SK-N-DZ (cell line): ENCODE results near the gene C3orf80. TPM values are rescaled to one million over a fixed set of nuclear protein-coding genes. Genes with fewer than 3 reads are reported as not detected.
"Not testable (repeated sequence)": the region's sequence is repeated elsewhere in the genome, so short reads cannot be mapped to it uniquely, and the experiment has no call there.

Experiments used
- DNase-seq: peaks from one replicate; pipeline ENCODE4 v3.0.0-alpha.2; 2015; ENCODE audit warnings: low spot score
- polyA plus RNA-seq, 2 experiments: library from polyadenylated mRNA; depleted of rRNA; stranded (reverse); fragments of >200 nt; gene quantifications; 2 replicates each; pipeline ENCODE4 v1.2.3, GENCODE V29; 2014

The C3orf80 gene
- polyA plus RNA-seq (2014; cell fraction: cytosol; rRNA removed): 3.3 and 5.9 TPM in 2 replicates
- 2.4 and 4.2 TPM in 2 replicates for polyA plus RNA-seq (2014; cell fraction: nucleus; rRNA removed)

DNA sequence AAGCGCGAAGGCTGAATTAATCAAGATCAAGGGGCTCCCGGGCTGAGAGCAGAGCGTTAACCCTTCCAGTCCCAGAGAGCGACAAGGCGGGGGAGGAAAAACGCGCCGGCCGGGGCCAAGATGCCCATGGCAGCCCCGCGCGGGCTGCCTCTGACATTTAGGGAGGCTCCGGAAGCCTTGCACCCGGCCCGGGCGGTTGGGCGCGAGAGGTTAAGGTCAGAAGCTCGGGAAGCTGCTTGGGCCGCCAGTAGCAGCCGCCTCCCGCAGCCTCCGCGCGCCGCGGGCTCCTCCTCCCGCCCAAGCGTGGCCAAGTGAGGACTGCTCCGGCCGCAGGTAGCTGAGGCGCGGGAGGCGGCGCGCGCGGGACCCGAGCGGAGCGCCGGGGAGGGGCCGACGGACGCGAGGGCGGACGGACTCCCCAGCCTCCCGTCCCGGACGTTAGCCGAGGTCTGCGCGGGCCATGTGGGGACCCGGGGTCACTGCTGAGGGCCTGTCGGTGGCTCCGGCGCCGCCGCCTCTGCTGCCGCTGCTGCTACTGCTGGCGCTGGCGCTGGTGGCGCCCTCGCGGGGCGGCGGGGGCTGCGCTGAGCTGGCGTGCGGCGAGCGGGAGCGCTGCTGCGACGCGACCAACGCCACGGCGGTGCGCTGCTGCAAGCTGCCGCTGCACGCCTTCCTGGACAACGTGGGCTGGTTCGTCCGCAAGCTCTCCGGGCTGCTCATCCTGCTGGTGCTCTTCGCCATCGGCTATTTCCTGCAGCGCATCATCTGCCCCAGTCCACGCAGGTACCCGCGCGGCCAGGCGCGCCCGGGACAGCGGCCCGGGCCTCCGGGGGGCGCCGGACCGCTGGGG, at the start of gene C3orf80:
C3orf80 (plus strand) TSS at position 247 of the 850 bp plus-strand sequence; CDS start at position 461, 214 bp downstream.
- peak; percentile 82 for DNase-seq

DNA sequence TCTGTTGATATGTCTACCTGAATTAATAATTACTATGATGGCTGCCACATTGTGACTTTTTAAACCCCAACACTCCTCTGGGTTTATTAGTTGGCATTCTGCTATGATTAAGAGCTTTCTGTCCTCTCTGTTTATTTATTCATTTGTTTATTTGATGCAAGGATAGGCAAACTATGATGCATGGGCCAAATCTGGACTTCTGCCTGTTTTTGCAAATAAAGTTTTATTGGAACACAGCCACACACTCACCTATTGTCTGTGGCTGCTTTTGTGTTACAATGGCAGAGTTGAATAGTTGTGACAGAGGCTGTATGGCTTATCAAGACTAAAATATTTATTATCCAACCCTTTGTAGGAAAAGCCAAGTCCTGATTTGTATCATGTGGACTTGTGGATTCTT, 48.3 kb upstream of the C3orf80 start:
- no peak for DNase-seq

DNA sequence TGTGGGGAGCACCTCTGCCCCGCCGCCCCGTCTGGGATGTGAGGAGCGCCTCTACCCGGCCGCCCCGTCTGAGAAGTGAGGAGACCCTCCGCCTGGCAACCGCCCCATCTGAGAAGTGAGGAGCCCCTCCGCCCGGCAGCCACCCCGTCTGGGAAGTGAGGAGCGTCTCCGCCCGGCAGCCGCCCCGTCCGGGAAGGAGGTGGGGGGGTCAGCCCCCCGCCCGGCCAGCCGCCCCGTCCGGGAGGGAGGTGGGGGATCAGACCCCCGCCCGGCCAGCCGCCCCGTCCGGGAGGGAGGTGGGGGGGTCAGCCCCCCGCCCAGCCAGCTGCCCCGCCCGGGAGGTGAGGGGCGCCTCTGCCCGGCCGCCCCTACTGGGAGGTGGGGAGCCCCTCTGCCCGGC, 46.6 kb upstream of the C3orf80 start:
- not testable (repeated sequence) for DNase-seq

DNA sequence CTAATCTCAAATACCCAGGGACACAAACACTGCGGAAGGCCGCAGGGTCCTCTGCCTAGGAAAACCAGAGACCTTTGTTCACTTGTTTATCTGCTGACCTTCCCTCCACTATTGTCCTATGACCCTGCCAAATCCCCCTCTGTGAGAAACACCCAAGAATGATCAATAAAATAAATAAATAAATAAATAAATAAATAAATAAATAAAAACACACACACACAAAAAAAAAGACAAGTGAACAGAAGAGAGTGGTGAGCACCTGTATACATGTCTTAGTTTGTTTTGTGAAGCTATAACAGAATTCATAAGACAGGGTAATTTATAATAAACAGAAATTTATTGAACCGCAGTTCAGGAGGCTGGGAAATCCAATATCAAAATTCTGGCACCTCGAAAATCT, 45.8 kb upstream of the C3orf80 start:
- not testable (repeated sequence) for DNase-seq

DNA sequence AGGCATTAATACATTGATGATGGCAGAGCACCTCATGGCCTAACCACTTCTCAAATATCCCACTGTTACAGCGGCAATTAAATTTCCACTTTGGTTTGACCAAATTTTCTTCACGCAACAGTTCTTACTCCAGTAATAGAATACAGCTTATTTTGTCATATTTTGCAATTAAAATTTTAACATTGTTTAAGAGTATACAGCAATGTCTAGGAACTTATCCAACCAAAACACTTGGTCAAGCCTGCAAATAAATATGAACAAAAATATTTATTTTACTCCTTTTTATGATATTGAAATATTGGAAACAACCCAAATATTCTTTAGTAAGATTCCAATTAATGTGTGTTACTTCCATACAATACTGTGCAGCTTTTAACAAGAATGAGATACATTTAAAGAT, 45.3 kb upstream of the C3orf80 start:
- no peak for DNase-seq

DNA sequence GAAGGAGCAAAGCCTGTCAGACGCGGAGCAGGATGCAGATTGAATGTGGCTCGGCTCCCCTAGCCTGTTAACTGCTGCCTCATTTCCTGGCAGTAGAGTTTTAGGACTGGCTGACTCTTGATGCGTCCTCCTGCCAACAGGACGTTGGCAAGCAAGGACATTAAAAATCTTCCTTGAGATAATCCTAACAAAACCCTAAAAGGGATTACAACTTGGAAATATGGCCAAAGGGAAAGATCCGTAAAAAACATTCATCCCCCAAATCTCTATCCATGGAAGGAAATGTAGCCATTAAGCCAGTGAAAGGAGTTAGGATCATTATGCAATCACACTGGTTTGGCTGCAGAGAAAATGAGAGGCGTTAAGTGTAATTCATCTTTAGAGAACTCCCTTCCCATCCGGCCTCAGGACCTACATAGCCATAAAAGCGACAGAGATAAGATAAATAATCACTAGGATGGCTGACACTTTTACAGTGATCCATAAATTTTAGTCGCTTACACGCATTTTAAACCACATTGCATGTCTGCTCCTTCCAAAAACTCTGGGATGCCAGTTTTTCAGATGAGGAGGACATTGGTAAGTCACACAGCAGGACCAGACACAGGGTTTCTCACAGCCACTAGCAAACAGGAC, 44.5 kb upstream of the C3orf80 start:
- no peak for DNase-seq

DNA sequence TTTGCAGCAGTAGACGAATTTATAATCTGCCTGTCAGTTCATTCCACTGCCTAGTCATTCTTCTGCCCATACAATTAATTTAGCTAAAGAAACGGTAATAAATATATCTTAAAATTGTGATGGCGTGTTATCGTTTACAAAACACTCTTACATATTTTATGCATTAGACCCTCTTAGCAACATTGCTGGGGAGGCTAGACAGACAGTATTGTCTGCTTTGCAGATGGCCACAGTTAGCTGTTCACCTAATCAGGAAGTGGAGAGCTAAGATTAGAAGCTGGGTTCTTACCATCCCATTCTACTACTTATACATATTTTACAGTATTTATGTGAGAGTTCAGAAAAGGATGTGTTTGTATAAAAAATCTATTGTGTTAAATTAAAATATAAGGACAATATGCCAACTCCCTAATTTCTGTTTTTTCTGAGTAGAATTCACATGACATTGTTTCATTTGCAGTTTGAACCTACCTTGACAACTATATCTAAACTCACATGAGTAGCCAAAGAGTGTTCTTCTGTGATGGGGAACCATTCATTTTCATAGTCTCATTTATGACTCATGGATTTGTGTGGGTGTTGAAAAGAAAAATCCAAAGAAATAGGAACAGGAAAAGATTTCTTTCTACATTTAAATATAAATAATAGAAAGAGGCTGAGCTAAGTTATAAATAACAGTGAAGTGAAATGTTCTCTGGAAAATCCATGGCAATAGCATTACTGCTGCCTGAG, 41.7 kb upstream of the C3orf80 start:
- no peak for DNase-seq

DNA sequence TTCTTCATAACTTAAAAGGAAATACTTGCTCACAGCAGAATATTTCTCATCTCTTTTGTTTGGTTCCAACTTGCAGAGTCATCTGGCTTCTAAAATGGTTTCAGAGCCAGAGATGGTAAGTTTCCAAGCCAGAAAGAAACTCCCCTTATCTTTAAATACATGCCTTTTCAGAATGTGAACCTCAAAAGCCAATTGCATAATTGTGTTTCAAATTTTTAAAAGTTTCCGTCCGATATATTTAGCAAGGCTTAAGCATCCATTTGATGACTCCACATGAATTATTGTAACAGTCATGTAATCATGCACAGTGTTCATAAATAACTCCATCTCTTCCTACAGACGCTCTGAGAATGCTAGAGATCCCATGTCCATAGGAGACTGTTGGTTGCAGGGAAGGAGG, 40.6 kb upstream of the C3orf80 start:
- DNase-seq: no peak

DNA sequence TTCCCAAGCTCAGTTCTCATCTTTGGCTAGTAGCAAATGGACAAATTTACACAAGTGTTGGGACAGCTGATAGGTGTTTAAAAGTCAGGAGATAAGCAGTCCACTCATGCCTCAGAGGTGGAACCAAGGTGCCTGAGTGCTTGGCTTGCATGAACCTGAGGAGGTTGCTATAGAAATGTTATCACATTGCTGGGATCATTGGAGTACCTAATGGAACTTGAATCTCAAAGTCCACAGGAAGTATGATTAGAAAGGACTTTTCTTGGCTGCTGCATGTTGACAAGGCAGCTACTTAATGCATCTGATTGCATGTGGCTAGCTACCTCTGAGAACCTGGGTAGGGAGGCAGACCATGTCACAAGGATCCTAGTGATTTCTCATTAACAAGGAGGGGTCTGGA, 39.5 kb upstream of the C3orf80 start:
- DNase-seq: no peak

DNA sequence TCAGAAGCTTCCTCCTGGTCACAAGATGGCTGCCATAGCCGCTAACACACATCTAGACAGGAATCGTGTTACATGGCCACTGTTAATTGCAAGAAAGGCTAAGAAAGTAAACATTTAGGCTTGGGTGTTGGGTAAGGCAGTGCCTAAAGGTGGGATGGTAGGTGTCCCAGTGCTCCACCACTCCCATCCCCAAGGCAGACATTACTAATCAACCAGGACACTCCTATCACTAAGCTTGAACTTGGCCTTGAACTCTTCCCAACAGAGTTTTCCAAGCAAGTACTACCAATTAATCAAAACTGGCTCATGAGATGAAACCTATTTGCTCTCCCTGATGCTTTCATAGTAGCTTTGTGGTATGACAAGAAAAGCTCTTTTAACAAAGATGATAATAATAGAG, 37.9 kb upstream of the C3orf80 start:
- no peak for DNase-seq

DNA sequence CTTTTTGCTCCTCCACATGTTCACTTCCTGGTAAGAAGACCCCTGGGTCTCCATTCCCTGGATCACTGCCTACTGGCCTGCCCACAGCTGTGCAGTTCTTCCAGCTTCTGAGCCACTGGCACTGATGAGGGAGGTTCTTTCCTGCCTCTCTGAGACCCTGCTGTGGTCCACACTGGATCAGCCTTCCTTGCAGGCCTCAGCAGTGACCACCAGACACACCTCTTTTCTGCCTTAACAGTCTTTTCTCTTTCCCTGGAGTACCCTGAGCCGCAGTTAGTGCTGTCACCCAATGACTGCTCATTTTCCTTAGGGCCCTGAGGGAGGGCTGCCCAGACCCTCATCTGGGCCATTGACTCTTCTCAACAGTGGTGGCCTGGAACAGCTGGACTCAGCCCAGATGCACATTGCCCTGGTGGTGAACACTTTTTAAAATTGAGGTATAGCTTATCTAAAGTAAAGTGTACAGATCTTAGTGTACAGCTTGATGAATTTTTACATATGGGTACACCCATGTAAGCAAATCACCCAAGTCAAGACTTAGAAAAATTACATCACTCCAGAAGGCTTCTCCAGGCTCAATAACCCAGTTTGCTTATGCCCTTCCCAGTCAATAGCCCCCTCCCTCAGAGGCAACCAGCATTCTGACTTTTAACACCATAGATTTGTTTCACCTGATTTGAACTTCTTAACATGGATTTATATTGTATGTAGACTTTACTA, 32.8 kb upstream of the C3orf80 start:
- no peak for DNase-seq

DNA sequence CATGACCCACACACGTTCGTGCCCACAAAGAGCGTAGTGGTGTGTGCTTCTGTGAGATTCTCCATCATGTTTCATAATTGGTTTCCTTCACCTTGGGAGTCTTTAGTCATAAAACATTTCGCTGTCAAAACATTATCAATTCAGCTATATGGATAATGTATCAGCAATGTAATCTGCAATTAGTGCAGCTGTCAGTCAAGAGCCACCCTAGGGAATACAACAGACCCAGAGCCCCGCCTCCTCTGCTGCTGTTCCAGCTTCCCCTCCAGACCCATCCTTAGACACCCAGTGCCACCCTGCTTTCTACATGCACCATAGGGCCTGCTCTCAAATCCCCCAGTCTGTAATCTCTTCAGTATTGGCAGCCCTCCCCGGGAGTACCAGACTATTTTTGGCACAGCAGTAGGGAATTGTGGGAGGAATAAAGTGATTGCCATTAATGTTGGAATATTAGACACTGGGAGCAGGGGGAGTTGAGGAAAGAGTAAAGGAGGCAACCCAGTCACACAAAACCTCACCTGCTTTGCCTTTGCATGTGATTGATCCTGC, 31.5 kb upstream of the C3orf80 start:
- peak; percentile 73 for DNase-seq

DNA sequence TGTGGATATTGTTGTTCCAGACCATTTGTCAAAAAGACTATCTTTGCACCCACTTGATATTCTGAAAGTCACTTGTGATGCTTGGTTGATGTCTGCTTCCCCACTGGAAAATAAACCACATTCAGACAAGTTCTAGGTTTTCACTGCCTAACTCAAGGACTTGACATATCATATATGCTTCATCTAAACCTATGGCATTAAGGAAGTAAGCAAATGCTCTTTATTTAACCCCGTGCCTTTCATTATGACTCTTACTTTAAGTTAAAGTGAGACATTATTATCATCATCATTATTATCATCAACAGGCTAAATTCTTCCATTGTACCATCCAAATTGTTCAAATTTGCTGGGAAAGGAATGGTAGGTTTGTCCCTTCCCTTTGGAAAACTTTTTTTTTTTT, 30.8 kb upstream of the C3orf80 start:
- DNase-seq: no peak

DNA sequence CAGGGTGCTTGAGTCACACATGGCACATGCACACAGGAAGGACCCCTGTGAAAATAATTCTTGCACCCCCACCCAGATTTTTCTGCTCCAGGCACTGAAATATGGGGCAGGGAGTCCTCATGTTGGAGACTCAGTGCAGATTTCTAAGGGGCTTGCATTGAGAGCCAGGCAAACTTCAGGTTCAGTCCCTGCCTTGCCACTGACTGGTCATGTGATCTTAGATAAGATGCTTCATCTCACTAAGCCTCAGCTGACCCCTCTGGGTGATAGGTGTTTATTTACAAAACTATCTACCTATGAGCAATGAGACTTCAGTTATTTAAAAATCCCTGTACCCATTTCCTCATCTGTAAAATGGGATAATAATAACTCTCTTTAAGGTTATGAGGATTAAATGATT, 30.1 kb upstream of the C3orf80 start:
- no peak for DNase-seq

DNA sequence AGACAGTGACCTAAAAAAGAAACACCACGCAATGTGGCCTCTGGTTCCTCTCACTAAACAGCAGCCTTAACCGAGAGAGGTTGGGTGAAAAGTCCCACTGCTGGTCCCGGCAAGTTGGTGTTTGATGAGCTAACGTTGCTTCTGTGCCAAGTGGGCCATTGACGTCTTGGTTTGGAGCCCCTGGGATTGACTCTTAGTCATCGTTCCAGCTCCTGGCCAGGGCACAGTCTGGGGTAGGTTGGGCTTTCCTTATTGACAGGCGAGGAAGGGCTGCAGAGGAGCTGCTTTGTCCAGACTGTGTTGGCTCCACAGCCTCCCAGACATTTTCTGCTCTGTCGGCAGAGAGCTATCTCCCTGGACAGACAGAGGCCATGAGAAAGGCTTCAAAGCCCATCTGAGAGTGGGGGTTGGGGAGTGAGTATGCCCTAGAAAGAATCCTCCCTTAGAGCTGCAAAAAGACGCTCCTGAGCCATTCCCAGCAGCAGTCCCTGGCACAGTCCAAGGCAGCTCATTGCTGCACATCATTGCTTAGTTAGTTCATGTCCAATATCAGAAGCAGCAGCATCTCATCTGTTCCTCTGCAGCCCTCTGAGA, 28.6 kb upstream of the C3orf80 start:
- no peak for DNase-seq

DNA sequence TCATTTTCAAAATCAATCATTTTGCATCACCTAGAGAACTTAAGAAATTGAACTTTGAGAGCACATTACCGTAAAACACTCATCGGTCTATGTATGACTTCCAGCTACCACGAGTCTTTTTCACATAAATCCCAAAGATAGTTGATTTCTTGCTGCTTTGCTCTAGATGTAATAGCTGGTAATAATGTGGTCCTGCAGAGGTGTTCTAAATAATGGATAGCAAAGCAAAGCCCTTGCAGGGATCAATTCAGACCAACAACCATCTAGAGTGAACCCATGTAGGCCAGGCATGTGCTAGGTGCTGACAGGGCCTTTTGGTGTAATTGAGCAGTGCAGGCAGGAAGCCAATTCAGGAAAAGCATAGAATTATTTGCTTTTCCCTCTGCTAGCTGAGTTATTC, 26.1 kb upstream of the C3orf80 start:
- no peak for DNase-seq

DNA sequence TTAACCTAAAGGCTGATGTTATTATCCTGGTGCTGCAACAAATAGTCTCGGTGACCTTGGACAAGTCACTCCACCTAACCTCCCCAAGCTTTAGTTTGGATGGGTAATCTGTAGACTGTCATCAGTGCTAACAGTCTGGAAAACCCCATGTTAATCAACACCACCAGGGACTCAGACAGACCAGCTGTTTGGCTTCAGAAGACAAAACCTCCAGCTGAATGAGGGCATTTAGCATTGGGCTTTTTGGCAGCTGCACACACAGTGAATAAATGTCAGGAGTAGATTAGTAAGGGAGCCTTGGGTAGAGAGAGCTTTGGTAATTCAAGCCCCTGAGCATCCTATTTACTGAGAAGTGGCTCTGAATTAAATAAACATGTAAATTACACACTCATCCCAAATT, 24.9 kb upstream of the C3orf80 start:
- peak; percentile 36 for DNase-seq

DNA sequence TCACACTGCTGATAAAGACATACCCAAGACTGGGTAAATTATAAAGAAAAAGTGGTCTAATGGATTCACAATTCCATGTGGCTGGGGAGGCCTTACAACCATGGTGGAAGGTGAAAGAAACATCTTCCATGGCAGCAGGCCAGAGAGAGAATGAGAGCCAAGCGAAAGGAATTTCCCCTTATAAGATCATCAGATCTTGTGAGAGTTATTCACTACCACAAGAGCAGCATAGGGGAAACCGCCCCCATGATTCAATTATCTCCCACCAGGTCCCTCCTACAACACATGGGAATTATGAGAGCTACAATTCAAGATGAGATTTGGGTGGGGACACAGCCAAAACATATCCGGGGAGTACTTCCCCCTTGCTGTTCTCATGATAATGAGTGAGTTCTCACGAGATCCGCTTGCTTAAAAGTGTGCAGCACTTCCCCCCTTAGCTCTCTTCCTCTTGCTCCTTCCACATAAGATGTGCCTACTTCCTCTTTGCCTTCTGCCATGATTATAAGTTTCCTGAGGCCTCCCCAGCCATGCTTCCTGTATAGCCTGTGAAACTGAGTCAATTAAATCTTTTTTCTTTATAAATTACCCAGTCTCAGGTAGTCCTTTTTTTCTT, 20.7 kb upstream of the C3orf80 start:
- DNase-seq: not testable (repeated sequence)

DNA sequence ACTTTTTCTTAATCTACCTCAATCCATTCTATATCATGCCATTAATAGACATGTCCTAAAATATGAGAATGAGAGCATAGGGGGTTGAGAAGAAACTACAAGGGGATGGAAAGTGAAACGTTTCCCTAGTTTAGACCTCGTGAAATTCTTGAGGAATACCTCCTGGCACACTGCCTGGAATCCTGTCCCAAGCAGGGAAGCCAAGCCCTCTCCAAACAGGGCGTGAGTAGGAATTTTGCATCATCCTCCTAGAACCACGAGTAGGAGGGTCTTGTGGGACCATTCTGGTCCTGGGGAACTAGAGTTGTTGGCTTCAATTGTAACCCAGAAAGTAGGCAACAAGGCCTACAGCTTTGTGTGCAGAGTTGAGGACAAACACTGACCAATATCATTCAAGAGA, 19.6 kb upstream of the C3orf80 start:
- no peak for DNase-seq

DNA sequence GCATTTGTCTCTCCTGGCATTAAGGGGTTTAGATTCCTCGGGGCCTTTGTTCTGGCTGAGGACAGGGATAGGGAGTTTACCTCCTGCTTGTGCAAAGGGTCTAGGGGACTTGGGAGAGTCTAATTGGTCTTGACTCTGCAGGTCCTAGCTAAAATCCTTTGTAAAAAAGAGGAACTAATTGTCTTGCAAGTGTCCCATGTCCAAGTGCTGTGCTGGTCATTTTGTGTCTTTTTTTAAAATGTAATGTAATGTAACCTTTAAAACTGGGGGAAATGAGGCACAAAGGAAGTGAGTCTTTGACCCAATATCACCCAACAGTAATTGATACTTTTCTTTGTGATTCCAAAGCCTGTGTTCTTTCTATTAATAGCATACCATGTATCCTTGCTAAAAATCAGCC, 14.9 kb upstream of the C3orf80 start:
- DNase-seq: no peak
